Smooth muscle cell (in vitro differentiated cells): ENCODE measurements around the gene WNK1. TPM values are rescaled to one million over a fixed set of nuclear protein-coding genes. Genes with fewer than 3 reads are reported as not detected.

ENCODE experiments used
- DNase-seq: peaks from one replicate; lab custom pipeline; 2025; ENCODE audit not compliant: unreplicated experiment; lab: John Stamatoyannopoulos, UW
- H2AFZ ChIP-seq: fragments of 200-600 bp; sonication (generic); 2 replicates; pipeline ENCODE4 v1.6.0; 2016; ENCODE audit warnings: antibody characterized with exemption, low read depth, mild to moderate bottlenecking
- H3F3A ChIP-seq: fragments of 200-600 bp; sonication (generic); 2 replicates; pipeline ENCODE4 v1.6.0; 2017; ENCODE audit warnings: antibody characterized with exemption, low read depth
- H3K27ac ChIP-seq: fragments of 200-600 bp; sonication (generic); 2 replicates; pipeline ENCODE4 v1.5.1; 2016; ENCODE audit warnings: low read depth, mild to moderate bottlenecking
- H3K27me3 ChIP-seq: fragments of 200-600 bp; sonication (generic); 2 replicates; pipeline ENCODE4 v1.6.1; 2016; ENCODE audit warnings: low read depth, mild to moderate bottlenecking
- H3K36me3 ChIP-seq: fragments of 200-600 bp; sonication (generic); 2 replicates; pipeline ENCODE4 v1.5.1; 2016; ENCODE audit warnings: low read depth
- H3K4me1 ChIP-seq: fragments of 200-600 bp; sonication (generic); 2 replicates; pipeline ENCODE4 v1.5.1; 2016; ENCODE audit warnings: low read depth
- H3K4me2 ChIP-seq: fragments of 200-600 bp; sonication (generic); 2 replicates; pipeline ENCODE4 v1.6.0; 2016; ENCODE audit warnings: mild to moderate bottlenecking
- H3K4me3 ChIP-seq: fragments of 200-600 bp; sonication (generic); 2 replicates; pipeline ENCODE4 v1.5.1; 2016; ENCODE audit warnings: mild to moderate bottlenecking
- H3K79me2 ChIP-seq: fragments of 200-600 bp; sonication (generic); 2 replicates; pipeline ENCODE4 v1.6.0; 2016; ENCODE audit warnings: low read depth, mild to moderate bottlenecking
- H3K9ac ChIP-seq: fragments of 200-600 bp; sonication (generic); 2 replicates; pipeline ENCODE4 v1.6.0; 2016; ENCODE audit warnings: low read depth
- H3K9me3 ChIP-seq: fragments of 200-600 bp; sonication (generic); replicated peaks from 2 replicates; pipeline ENCODE4 v1.5.1; 2016; ENCODE audit warnings: low read depth
- H4K20me1 ChIP-seq: fragments of 200-600 bp; sonication (generic); 2 replicates; pipeline ENCODE4 v1.6.0; 2016; ENCODE audit warnings: low read depth
- WGBS: methylation state at CpG from one replicate; pipeline ENCODE4 v1.1.7; 2016; ENCODE audit warnings: low lambda C conversion rate; 5-methylcytosine and 5-hydroxymethylcytosine counted together
- polyA plus RNA-seq: library from polyadenylated mRNA; unstranded; fragments of >200 nt; fragmentation: Nextera tagmentation; extraction: Ambion mirVana; gene quantifications from 2 replicates; pipeline ENCODE4 v1.2.1, GENCODE V29; 2016
- total RNA-seq: library from RNA; depleted of rRNA; stranded (reverse); fragments of >200 nt; gene quantifications from 2 replicates; pipeline ENCODE4 v1.2.3, GENCODE V29; 2014
- TF ChIP-seq, protein P1 (sequence below): fragments of 200-600 bp; sonication (generic); IDR thresholded peaks from 2 replicates; pipeline ENCODE4 v1.5.1; 2017; ENCODE audit warnings: borderline replicate concordance, mild to moderate bottlenecking, antibody characterized with exemption; ENCODE audit not compliant: insufficient read depth, poor library complexity, severe bottlenecking

WNK1 gene
- total and polyA plus RNA-seq, 2 experiments from 2014 or later, result 42.2 to 104 TPM

DNA sequence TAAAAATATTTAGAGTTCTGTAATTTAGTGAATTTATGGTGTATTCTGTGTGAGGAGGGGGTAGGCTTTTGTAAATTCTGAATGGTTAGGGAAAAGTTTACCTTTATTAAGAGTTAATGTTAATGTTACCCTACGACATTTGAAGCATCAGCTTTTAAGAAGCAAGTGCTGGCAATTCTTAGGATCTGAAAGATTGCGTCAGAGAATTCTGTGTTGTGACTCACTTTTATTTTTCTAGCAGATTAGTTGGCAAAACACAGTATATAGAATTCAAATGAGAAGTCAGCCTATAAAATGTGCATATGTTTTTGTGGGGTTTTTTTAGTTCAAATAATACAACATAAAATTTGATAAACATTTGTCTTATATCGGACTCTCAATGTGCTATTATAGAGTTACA lies 99.5 kb downstream of the WNK1 start:
- Histone ChIP-seq H3K9ac (peak overlapping the region; percentile 53), H3K4me3 (peak overlapping the region; percentile 9)
- DNase-seq, result no peak

GRCh38 chr12:852864-853263 lies 100.5 kb downstream of the WNK1 start:
- TF ChIP-seq, protein P1, sequence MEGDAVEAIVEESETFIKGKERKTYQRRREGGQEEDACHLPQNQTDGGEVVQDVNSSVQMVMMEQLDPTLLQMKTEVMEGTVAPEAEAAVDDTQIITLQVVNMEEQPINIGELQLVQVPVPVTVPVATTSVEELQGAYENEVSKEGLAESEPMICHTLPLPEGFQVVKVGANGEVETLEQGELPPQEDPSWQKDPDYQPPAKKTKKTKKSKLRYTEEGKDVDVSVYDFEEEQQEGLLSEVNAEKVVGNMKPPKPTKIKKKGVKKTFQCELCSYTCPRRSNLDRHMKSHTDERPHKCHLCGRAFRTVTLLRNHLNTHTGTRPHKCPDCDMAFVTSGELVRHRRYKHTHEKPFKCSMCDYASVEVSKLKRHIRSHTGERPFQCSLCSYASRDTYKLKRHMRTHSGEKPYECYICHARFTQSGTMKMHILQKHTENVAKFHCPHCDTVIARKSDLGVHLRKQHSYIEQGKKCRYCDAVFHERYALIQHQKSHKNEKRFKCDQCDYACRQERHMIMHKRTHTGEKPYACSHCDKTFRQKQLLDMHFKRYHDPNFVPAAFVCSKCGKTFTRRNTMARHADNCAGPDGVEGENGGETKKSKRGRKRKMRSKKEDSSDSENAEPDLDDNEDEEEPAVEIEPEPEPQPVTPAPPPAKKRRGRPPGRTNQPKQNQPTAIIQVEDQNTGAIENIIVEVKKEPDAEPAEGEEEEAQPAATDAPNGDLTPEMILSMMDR, result no peak
- Histone ChIP-seq H3K4me2 (no peak overlapping the region), H3K27me3 (no peaks in the 10 kb centered on the region), H3K9ac (no peak overlapping the region), H3K79me2 (peaks cover 65% of the 10 kb centered on the region), H3K27ac (peak overlapping the region; percentile 86), H3K4me3 (no peak overlapping the region), H3F3A (peaks cover 9% of the 10 kb centered on the region), H3K36me3 (no peaks in the 10 kb centered on the region), H4K20me1 (peaks cover 54% of the 10 kb centered on the region), H3K9me3 (no peaks in the 10 kb centered on the region), H3K4me1 (peaks cover 17% of the 10 kb centered on the region), H2AFZ (no peak overlapping the region)
- DNase-seq, result no peak

More for the DNA sequence above, 99.5 kb downstream of the WNK1 start:
- peaks cover 54% of the 10 kb centered on the region for H4K20me1 ChIP-seq
- peak overlapping the region; percentile 73 for H3K4me2 ChIP-seq
- peaks cover 9% of the 10 kb centered on the region for H3F3A ChIP-seq
- TF ChIP-seq, protein P1, result no peak
- no peaks in the 10 kb centered on the region for H3K9me3 ChIP-seq
- H3K36me3 ChIP-seq, result no peaks in the 10 kb centered on the region
- peaks cover 75% of the 10 kb centered on the region for H3K79me2 ChIP-seq
- H3K27ac ChIP-seq, result peak overlapping the region; percentile 86
- H3K4me1 ChIP-seq, result peaks cover 14% of the 10 kb centered on the region
- WGBS, result 44% methylated on average over 3 of the region's 3 CpGs
- H3K27me3 ChIP-seq, result no peaks in the 10 kb centered on the region
- H2AFZ ChIP-seq, result no peak overlapping the region

- 63% methylated on average over 5 of the region's 5 CpGs for WGBS
- Histone ChIP-seq H2AFZ (no peak overlapping the region), H3K9ac (no peak overlapping the region), H3K27ac (peak overlapping the region; percentile 66), H3K9me3 (no peaks in the 10 kb centered on the region), H4K20me1 (peaks cover 26% of the 10 kb centered on the region), H3K4me1 (peaks cover 3% of the 10 kb centered on the region), H3K4me3 (no peak overlapping the region), H3K4me2 (no peak overlapping the region), H3K27me3 (no peaks in the 10 kb centered on the region), H3F3A (no peaks in the 10 kb centered on the region), H3K36me3 (peaks cover 28% of the 10 kb centered on the region), H3K79me2 (peaks cover 44% of the 10 kb centered on the region)
- TF ChIP-seq, protein P1, result no peak
- DNase-seq, result no peak
These were observed 105.2 kb downstream of the WNK1 start for GRCh38 chr12:857611-858010.

DNA sequence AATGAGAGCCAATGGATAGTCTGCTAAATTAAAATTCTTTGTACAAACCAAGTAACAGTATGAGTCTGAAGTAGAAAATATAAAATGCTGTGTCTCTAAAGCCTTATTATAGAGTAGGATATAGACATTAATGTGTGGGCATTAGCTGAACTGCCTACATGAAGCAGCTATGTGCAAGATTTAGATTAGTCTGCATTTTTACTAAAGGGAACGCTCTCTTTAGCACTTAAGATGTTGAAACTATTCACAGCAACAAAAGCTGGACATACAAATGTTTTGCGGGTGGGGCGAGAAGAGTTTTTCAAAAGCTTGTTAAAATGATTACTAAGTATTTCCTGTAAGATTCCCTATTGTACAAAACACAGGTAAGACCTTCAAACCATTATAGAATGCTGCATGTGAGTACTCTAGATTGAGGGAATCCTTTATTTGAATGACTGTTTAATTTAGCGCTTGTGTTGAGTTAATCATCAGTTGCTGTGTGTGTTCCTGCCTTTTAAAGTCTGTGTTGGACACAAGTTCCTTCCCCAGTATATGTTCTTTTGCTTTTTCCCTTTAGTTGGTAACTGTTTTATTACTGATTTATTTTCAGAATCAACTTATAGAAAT lies 110.0 kb downstream of the WNK1 start:
- Histone ChIP-seq H3K79me2 (peaks cover 18% of the 10 kb centered on the region), H2AFZ (no peak overlapping the region), H3K4me3 (no peak overlapping the region), H3K9me3 (no peaks in the 10 kb centered on the region), H3K9ac (no peak overlapping the region), H3F3A (peaks cover 7% of the 10 kb centered on the region), H3K27ac (no peak overlapping the region), H3K4me1 (peaks cover under 1% of the 10 kb centered on the region), H3K4me2 (no peak overlapping the region), H3K27me3 (no peaks in the 10 kb centered on the region), H3K36me3 (peaks cover 53% of the 10 kb centered on the region), H4K20me1 (no peaks in the 10 kb centered on the region)
- WGBS, result 96% methylated on average over 4 of the region's 4 CpGs
- no peak for DNase-seq
- TF ChIP-seq, protein P1, result no peak
